UCSD-AML1 (cell line): ENCODE measurements around the gene CCDC159.

Experiments
- DNase-seq: peaks from one replicate; lab custom pipeline; 2025; ENCODE audit not compliant: unreplicated experiment; lab: John Stamatoyannopoulos, UW

The CCDC159 gene

DNA sequence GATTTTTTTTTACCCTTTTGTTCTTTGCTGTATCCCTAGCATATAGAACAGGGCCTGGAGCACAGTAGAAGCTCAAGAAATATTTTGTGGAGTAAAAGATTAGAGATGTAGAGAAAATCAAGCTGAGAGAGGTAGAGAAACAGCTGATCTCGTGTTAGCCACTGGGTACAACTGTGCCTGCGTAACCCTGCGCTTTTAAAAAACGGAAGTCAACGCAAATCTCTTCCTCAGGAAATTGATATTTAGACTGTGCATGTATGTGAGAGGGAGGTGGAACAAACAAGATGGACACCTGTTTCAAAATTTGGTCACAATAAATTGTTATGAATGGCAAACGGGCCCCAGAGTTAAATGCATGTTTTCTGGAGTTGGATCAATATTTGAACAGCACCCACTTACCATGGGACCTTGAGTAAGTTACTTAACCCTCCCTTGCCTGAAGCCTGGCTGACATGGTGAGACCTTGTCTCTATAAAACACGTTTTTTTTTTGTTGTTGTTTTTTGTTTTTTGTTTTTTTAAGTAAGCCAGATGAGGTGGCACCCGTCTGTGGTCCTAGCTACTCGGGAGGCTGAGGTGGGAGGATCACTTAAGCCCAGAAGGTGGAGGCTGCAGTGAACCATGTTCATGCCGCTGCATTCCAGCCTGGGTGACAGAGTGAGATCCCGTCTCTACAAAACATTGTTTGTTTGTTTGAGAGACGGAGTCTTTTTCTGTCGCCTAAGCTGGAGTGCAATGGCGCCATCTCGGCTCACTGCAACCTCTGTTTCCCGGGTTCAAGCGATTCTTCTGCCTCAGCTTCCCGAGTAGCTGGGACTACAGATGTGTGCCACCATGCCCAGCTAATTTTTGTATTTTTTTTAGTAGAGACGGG lies 41.1 kb downstream of the CCDC159 start:
- no peak for DNase-seq

DNA sequence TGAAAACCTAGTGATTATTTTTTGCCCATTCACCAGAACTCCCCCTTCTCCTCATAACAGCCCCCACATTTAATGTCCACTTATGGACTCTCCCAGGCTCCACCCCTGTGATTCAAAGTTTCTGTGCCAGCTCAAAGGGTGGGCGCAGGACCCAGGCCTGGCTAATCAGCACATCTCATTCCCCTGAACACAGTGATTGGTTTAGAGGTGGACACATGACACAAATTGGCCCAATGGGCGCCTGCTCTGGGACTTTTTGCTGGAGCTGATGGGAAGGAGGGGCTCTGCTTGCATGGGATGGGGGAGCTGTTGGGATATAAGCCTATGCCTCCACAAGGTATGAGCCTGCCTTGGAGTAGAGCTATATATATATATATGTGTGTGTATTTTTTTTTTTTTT lies 44.0 kb downstream of the CCDC159 start:
- no peak for DNase-seq

DNA sequence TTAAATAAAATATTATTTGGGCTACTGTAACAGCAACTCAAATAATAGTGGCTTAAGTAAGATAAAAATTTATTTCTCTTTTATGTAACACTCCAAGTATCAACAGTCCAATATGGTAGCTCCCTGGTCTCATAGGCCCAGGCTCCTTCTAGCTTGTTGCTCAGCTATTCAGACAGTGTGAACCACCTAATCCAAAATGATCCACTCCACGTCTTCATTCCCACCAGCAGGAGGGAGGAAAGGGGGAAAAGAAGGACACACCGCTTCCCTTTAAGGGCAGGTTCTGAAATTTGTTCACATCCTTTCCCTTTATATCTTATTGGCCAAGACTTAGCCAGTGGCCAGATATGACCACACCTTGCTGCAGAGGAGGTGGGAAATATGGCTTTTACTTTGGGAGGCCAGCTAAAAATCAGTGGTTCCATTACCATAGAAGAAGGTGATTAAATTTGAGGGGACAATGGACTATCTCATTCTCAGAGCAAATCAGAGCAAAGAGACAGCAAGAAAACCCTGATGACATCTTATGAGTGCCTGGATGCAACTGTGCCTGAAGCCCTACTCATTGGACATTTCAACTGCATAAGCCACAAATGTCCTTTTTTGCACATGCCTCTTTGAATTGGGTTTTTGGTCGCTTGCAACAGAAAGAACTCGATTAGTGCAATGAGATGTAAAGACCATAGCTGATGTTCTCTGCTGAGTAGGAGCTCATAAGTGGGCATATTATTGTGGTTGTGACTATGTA lies 44.8 kb downstream of the CCDC159 start:
- DNase-seq, result no peak

DNA sequence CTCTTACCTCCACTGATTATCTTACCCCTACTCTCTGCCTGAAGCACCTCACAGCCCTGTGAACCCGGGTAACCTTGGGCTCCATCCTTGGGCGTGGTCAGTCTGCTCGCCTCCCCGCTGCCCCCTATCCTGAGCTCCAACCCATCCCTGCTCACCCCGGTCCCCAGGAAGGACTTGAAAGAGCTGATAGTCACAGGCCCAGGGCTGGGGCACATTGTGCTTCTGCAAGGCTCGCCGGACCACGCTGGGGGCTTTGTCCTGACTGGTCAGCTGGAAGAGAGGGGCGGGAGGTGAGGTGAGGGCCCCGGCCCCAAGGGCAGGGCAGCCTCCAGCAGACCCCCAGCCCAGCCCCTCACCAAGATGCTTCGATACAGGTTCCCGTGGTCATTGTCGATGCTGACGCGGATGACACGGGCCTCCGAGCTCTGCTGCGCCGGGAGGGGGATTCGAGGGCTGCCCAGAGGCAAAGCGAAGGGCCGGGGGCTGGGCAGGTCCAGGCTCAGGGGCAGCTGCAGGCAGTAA lies 50.8 kb downstream of the CCDC159 start:
- DNase-seq, result no peak

DNA sequence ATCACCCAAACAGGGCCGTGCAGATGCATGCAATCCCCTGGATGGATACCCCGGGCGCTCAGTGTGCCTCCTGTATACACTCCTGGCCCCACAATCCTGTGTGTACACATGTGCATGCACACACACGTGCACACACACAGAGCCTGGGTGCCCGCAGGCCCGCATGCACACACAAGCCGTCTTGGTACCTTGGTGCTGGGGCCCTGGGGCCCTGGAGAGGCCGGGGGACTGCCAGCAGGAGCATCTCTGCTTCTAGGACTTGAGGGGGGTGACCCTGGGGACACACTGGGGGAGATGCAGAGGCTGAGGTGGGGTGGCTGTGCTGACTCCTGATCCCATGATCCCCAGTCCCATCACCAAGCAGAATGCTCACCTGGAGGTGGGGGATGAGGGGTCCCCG lies 53.3 kb downstream of the CCDC159 start:
- DNase-seq, result no peak

DNA sequence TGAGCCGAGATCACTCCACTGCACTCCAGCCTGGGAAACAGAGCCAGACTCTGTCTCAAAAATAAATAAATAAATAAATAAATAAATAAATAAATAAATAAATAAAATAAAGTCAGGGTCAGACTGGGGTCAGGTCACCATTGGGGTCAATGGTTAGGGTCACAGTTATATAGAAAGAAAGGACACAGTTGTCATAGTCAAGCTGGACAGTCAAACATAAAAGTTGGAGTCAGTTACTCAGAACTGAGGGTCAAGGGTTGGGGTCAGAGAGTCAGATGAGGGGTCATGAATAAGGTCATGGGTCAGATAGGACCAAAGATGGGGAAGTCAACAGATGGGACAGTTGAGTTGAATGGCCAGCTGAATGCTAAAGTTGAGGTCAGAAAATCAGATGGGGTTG lies 54.5 kb downstream of the CCDC159 start:
- DNase-seq, result no peak

DNA sequence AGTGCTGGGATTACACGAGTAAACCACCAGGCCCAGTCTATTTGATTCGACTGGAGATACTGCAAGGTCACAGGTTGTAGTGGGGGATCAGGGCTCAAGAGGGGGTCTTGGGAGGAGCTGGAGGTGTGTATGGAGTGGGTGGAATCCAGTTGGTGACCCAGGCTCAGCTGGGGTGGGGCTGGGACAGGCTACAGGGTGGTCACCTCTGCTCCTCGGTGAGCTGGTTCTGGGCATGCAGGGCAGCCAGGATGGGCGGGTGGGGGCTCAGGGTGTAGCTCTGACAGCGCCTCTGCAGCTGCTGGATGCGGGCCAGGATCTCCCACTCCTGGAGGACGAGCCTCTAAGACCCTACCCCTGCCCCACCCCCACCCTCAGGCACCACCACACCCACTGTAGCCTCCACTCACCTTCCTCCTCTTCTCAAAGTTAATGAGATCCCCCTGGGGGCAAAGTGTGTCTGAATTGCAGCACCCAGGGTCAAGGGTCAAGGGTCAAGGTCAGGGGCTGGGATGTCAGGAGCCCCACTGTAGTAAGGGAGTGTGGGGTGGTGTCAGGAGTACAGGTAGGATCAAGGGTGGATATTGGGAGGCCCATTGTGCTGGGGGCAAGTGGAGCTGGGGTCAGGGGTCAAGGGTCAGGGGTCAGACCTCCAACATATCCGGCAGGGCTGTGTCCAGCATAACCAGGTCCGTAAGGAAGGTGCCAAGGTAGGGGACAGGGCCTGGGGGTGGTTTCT lies 55.7 kb downstream of the CCDC159 start:
- no peak for DNase-seq
